GM21529 (cell line): Measurements from ENCODE around the gene SBSN.
"Not testable (repeated sequence)": the region's sequence is repeated elsewhere in the genome, so short reads cannot be mapped to it uniquely, and the experiment has no call there.

Source experiments
- ATAC-seq: cut with Tn5 transposase; IDR thresholded peaks from one replicate; pipeline ENCODE4 v1.9.1; 2021; ENCODE audit not compliant: unreplicated experiment

Gene SBSN

DNA sequence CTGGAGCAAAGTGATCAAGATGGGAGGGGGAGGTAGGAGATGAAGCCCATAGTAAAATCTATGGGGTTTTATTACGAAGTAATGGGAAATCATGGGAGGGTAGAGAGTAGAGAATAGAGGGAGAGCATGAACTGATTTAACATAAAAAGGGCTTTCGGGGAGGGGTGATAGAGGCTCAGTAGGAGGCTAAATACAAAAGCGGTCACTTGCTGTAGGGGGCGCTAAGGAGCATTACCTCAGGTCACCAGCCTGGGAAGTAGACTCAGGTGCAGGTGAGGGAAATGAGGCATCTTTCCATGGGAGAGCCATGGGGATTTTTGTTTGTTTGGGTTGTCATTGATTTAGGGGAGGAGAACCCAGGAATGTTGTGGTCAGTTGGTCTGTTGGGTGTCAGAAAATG is 52.0 kb downstream of the SBSN start:
- ATAC-seq = no peak

DNA sequence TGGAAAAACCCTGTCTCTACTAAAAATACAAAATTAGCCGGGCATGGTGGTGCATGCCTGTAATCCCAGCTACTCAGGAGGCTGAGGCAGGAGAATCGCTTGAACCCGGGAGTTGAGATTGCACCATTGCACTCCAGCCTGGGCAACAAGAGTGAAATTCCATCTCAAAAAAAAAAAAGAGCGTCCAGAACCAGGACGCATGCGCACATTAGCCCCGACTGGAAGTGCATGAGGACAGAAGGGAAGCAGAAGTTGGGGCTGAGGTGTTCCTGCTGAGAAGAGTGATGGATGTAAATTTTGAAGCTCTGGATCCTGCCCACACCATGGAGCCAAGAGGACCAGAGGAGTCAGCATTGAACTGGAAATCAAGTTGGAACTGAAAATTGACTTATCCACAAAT is 53.5 kb downstream of the SBSN start:
- not testable (repeated sequence) for ATAC-seq

DNA sequence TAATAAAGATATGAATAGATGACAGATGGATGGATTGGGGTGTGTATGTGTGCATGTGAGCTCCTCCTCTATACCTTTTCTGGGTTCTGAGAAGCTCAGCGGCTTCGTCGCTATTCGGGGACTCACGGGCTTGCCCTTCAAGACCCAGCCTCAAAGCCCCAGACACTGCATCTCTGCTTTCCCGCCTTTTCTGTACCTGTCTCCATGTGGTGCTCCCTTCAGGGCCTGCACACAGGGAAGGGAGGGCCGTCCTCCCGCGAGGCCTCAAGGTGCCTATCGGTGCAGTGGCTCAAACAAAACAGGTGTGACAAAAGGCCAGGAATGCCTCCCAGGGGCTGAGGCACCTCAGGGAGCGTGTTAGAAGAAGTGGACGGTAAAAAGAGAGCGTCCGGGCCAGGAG is 54.0 kb downstream of the SBSN start:
- no peak for ATAC-seq
